ENCODE results near the gene HMCN2.

The HMCN2 gene

DNA sequence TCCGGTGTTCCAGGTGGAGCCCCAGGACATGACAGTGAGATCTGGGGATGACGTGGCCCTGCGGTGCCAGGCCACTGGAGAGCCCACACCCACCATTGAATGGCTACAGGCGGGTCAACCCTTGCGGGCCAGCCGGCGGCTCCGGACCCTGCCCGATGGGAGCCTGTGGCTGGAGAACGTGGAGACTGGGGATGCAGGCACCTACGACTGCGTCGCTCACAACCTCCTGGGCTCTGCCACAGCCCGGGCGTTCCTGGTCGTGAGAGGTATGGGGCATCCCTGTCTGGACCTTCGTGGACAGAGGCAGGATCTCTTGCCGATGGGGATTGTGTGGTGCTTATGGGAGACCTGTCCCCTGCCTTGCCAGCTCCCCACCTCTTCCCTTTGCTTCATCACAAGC, 153.2 kb downstream of the HMCN2 start:
- TF ChIP-seq JUND (IDR thresholded peaks at IDR 0.05; ENCODE audit: low read depth) = no peak
- no peak for DNase-seq (ENCODE audit: low read depth in 1 of 2, low spot score in 1 of 2)
- in situ Hi-C loops (cut with HindIII; ENCODE audit: low pct_unique_long_range_greater_than_20kb, low sequenced_read_pairs) = no loop called here

DNA sequence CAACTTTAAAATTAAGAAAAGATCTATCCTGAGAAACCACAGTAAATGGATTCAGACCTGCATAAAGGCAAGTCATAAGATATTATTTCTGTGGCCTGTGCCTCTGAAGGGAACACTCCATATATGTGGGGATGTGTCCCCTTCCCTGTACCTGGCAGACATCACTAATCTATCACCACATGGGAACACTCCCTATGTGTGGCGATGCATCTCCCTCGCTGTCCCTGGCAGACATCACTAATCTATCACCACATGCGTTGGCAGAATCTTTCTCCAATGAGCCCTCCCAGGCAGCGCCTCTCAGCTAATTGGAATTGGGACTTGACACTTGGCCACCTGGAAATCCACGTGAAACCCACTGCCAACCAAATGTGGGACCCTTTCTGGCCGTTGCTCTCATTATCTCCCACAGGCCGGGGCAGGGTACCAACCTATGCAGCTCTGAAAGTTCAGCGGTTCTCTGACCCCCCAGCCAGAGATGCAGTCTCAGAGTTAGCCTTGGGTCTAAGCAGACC, 154.0 kb downstream of the HMCN2 start:
- in situ Hi-C loops (cut with HindIII; ENCODE audit: low pct_unique_long_range_greater_than_20kb, low sequenced_read_pairs) = no loop called here
- TF ChIP-seq JUND (IDR thresholded peaks at IDR 0.05; ENCODE audit: low read depth) = no peak
- DNase-seq (ENCODE audit: low read depth in 1 of 2, low spot score in 1 of 2) = no peak

DNA sequence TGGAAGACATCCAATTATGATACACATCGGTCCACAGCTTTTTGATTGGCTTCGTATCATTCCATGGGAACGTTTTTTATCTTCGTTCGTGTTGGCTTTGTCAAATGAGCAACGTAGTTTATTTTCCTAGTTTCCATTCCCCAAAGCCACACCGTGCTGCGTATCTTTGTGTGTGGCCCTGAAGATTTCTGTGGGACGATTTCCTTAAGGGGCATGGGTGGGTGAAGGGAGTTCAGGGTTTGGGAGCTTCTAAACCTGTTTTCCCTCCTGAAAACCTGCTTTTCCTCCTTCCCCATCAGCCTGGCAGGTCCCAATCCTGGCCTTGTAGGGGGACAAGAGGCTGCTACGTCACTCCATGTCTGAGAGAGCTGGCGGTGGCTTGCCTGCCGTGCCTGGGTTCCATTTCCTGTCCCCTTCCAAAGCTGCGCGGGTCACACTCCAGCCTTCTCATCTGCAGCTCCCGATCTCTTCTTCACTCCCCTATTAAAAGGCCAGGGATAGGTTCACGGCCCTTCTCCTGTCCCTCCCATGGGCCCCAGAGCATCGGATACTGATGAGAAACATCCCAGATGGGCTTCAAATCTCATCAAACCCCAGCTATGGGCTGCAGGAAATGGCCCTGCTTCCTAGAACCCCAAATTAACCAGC, 155.7 kb downstream of the HMCN2 start:
- in situ Hi-C loops (cut with HindIII; ENCODE audit: low pct_unique_long_range_greater_than_20kb, low sequenced_read_pairs) = no loop called here
- no peak for DNase-seq (ENCODE audit: low read depth in 1 of 2, low spot score in 1 of 2)
- no peak for TF ChIP-seq JUND (IDR thresholded peaks at IDR 0.05; ENCODE audit: low read depth)

DNA sequence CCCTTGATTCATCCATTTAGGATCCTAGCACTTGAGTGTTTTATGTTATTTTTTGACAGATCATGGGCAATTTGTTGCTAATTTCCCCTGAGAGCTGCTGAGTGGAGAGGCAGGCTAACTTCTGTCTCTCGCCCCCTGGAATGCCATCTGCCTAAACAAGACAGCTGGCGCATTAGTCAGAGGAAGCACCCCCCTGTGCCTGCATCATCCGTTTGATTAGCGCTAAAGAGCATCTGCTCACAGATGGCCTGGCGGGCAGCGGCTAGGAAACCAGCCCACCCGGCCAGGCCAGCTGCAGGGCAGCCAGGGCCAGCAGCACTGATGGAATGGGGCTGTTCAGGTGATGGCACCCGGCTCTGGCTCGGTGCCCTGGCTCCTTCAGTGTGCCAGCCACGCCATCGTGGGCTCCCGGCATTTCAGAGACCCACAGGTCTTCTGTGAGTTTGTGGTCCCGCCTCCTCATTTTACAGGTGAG, 156.3 kb downstream of the HMCN2 start:
- in situ Hi-C loops (cut with HindIII; ENCODE audit: low pct_unique_long_range_greater_than_20kb, low sequenced_read_pairs) = no loop called here
- no peak for DNase-seq (ENCODE audit: low read depth in 1 of 2, low spot score in 1 of 2)
- no peak for TF ChIP-seq JUND (IDR thresholded peaks at IDR 0.05; ENCODE audit: low read depth)

DNA sequence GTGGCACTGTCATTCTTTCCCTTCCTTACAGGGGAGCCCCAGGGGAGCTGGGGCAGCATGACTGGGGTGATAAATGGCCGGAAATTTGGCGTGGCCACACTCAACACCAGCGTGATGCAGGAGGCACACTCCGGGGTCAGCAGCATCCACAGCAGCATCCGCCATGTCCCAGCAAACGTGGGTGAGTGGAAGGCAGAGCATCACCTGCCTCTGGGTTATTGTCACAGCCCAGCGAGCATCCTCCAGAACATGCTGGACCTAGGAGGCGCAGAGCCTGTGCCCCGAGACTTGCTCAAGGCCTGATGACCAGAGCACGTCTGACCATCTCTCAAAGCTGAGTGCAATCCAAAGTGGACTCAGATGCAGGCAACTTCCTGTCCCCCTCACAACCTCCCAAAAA, 157.0 kb downstream of the HMCN2 start:
- in situ Hi-C loops (cut with HindIII; ENCODE audit: low pct_unique_long_range_greater_than_20kb, low sequenced_read_pairs) = no loop called here
- no peak for TF ChIP-seq JUND (IDR thresholded peaks at IDR 0.05; ENCODE audit: low read depth)
- DNase-seq (ENCODE audit: low read depth in 1 of 2, low spot score in 1 of 2) = no peak

DNA sequence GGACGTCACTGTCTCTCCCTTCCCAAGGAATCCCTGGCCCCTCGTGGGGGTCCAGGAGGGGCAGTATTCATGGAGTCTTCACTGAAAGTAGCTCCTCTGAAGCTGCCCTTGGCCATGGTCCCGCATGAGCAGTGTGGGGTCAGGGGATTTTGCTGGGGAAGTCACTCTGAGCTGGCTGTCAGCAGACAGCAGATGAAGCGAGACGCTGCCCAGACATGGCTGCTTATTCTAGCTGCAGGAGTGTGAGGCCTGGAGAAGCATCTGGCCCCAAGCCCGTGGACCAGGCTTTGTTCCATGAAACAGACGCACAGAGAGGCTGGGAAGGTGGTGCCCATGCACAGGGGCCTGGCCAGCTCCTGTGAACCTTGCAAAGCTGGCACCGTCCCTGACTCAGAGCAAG, 157.7 kb downstream of the HMCN2 start:
- in situ Hi-C loops (cut with HindIII; ENCODE audit: low pct_unique_long_range_greater_than_20kb, low sequenced_read_pairs) = no loop called here
- no peak for DNase-seq (ENCODE audit: low read depth in 1 of 2, low spot score in 1 of 2)
- no peak for TF ChIP-seq JUND (IDR thresholded peaks at IDR 0.05; ENCODE audit: low read depth)

DNA sequence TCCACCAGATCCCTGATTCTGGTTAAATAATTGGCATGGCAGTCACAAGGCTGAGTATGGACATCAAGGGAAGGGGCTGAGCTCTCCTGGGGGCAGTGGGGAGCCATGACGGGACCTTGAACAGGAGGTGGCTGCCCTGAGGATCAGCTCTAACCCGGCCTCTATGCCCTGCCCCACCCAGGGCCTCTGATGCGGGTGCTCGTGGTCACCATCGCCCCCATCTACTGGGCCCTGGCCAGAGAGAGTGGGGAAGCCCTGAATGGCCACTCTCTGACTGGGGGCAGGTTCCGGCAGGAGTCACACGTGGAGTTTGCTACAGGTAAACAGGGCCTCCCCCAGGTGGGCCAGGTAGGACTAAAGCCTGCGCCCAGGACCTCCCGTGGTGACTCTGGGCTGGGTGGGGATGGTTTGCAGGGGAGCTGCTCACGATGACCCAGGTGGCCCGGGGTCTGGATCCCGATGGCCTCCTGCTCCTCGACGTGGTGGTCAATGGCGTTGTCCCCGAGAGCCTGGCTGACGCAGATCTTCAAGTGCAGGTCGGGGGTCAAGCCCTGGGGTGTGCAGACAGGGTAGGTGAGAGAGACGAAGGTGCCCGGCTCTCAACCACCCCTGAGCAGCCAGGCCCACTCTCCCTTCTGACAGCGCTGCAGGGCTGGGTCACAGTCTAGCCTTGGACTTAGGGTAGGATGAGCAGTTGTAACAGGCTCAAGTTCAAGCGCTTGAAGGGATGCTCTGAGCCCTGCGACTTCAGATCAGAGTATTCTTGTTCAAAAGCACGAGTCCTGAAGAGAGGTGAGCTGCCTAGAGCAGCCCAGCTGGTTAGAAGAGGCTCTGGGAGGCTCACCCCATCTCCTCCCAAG, 159.3 kb downstream of the HMCN2 start:
- no peak for TF ChIP-seq JUND (IDR thresholded peaks at IDR 0.05; ENCODE audit: low read depth)
- no peak for DNase-seq (ENCODE audit: low read depth in 1 of 2, low spot score in 1 of 2)
- in situ Hi-C loops (cut with HindIII; ENCODE audit: low pct_unique_long_range_greater_than_20kb, low sequenced_read_pairs) = no loop called here

DNA sequence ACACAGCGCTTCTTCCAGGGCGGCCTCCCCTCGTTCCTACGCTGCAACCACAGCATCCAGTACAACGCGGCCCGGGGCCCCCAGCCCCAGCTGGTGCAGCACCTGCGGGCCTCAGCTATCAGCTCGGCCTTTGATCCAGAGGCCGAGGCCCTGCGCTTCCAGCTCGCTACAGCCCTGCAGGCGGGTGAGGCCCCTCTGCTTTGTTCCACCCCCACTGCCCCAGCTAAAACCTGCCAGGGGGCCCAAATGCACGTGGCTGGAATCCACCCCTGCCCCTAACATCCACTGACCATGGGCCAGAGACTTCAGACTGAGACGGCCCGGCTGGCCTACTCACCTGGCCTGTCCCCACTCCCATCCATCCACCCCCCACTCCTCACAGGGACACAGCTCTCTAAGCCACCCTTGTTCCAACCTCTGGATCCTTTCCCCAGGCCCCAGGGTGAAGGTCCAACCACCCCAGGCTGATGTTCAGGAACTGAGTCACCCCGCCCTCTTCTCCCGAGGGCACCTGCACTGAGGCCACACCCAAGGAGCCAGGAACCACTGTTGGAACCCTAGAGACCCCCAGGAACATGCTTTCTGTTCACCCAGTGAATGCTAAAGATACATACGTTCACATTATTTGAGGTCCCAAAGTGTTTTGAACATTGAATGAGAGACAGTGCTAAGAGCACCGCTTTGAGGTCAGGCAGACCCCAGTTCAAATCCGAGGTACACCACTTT, 160.3 kb downstream of the HMCN2 start:
- in situ Hi-C loops (cut with HindIII; ENCODE audit: low pct_unique_long_range_greater_than_20kb, low sequenced_read_pairs) = no loop called here
- TF ChIP-seq JUND (IDR thresholded peaks at IDR 0.05; ENCODE audit: low read depth) = no peak
- DNase-seq (ENCODE audit: low read depth in 1 of 2, low spot score in 1 of 2) = no peak

DNA sequence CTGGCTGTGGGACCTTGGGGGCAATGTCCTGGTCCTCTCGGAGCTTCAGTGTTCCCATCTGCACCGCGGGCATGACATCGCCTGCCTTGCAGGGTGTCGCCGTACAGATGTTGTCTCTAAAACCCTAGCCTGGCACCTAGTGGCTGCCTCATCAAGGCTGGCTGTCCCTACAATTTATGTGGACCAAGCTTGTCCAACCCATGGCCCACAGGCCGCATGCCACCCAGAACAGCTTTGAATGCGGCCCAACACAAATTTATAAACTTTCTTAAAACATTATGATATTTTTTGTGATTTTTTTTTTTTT, 160.9 kb downstream of the HMCN2 start:
- DNase-seq (ENCODE audit: low read depth in 1 of 2, low spot score in 1 of 2) = no peak
- no peak for TF ChIP-seq JUND (IDR thresholded peaks at IDR 0.05; ENCODE audit: low read depth)
- in situ Hi-C loops (cut with HindIII; ENCODE audit: low pct_unique_long_range_greater_than_20kb, low sequenced_read_pairs) = no loop called here

DNA sequence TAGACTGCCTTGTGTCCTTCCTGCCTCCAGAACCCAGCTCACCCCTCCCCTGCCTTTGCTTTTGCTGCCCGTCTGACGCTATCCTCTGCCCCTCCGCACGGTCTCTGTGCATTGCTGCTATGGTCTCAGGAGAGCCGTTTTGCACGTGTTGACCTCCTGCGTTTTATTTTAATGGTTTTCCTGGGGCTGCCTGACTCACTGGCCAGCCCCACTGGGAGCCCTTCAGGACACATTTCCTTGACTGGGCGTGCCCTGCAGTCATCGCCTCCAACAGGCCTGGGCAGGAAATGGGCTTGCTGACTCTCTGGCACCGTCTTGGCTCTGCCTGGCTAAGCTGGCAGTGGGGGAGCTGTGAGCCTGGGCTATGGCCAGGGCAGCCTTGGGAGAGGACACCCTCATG, 161.3 kb downstream of the HMCN2 start:
- DNase-seq (ENCODE audit: low read depth in 1 of 2, low spot score in 1 of 2) = no peak
- in situ Hi-C loops (cut with HindIII; ENCODE audit: low pct_unique_long_range_greater_than_20kb, low sequenced_read_pairs) = no loop called here
- TF ChIP-seq JUND (IDR thresholded peaks at IDR 0.05; ENCODE audit: low read depth) = no peak

DNA sequence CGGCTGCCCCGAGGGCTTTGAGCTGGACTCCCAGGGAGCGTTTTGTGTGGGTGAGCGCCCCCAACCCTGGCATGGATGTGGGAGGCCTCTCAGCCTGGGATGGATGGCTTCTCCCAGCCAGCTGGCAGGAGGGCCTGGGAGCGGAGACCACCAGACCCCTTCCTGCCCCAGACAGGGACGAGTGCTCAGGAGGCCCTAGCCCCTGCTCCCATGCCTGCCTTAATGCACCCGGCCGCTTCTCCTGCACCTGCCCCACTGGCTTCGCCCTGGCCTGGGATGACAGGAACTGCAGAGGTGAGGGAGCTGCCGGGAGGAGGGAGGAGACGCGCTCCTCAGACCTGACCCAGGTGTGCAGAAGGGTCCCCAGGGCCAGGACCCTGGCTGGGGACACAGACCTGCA, 161.8 kb downstream of the HMCN2 start:
- no peak for DNase-seq (ENCODE audit: low read depth in 1 of 2, low spot score in 1 of 2)
- in situ Hi-C loops (cut with HindIII; ENCODE audit: low pct_unique_long_range_greater_than_20kb, low sequenced_read_pairs) = no loop called here
- no peak for TF ChIP-seq JUND (IDR thresholded peaks at IDR 0.05; ENCODE audit: low read depth)

DNA sequence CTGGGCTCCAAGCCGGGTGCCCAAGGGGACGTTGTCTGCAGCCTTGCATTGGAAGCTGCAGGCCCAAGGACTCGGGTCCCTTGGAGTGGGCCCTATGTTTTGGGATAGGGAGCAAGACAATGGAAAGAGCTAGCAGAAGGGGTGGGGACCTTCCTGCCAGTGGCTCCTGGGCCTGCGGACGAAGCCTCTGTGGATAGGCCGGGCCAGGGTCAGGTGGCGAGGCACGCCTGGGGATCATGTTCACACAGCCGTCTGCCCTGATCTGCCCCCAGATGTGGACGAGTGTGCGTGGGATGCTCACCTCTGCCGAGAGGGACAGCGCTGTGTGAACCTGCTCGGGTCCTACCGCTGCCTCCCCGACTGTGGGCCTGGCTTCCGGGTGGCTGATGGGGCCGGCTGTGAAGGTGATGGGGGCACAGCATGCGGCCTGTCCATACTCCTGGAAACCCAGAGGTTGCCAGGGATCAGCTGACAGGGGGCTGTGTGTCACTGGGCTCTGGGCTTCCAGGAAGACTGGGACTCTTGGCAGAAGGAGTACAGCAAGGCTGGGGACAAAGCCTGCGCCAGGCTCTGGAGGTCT, 162.6 kb downstream of the HMCN2 start:
- TF ChIP-seq JUND (IDR thresholded peaks at IDR 0.05; ENCODE audit: low read depth) = no peak
- in situ Hi-C loops (cut with HindIII; ENCODE audit: low pct_unique_long_range_greater_than_20kb, low sequenced_read_pairs) = no loop called here
- no peak for DNase-seq (ENCODE audit: low read depth in 1 of 2, low spot score in 1 of 2)

Measured in T47D (cell line).